ENCODE measurements around the gene VWF. TPM values are rescaled to one million over a fixed set of nuclear protein-coding genes. Genes with fewer than 3 reads are reported as not detected.

Gene VWF
- total and polyA plus RNA-seq, 2 of the 13 experiments (the other 11 are each of a cell fraction or from before 2014, with no cell fraction given) = 0.20 to 0.25 TPM

GRCh38 chr12:5912437-5913334 is 211.8 kb downstream of the VWF start (continued):
- TF ChIP-seq MEIS1 (CRISPR knock-in tag; IDR thresholded peaks at IDR 0.05; ENCODE audit: borderline replicate concordance) = no peak
- no peak for TF ChIP-seq ATAD3A (CRISPR knock-in tag; IDR thresholded peaks at IDR 0.05)
- no peak for TF ChIP-seq KAT7 (CRISPR knock-in tag; IDR thresholded peaks at IDR 0.05; ENCODE audit: borderline replicate concordance)
- TF ChIP-seq ZBTB49 (CRISPR knock-in tag; IDR thresholded peaks at IDR 0.05; ENCODE audit: borderline replicate concordance) = no peak
- no peak for TF ChIP-seq ZNF710 (CRISPR knock-in tag; IDR thresholded peaks at IDR 0.05; ENCODE audit: borderline replicate concordance)
- no peak for TF ChIP-seq E2F1 (CRISPR knock-in tag; IDR thresholded peaks at IDR 0.05)

All from HepG2 (cell line).